22Rv1 (cell line): ENCODE results near the gene SLC8A1.

Experiments used
- CTCF ChIP-seq: fragments of 450-650 bp; IDR thresholded peaks from 2 replicates; pipeline ENCODE4 v1.5.1; 2017; ENCODE audit warnings: mild to moderate bottlenecking
- ZFX ChIP-seq: fragments of 450-650 bp; IDR thresholded peaks from 2 replicates; pipeline ENCODE4 v1.6.1; 2017; ENCODE audit warnings: antibody characterized with exemption, borderline replicate concordance

GRCh38 chr2:40226637-40227036 lies 225.3 kb downstream of the SLC8A1 start:
- TF ChIP-seq CTCF (no peak), ZFX (no peak)
